HCT116 (cell line): Measurements from ENCODE around the gene COL3A1. TPM values are rescaled to one million over a fixed set of nuclear protein-coding genes. Genes with fewer than 3 reads are reported as not detected.

Experiments used
- ATAC-seq: fragments of 200-7000 bp; cut with Tn5 transposase; 2 replicates; pipeline ENCODE4 v1.9.1; 2020; ENCODE audit warnings: mild to moderate bottlenecking, moderate library complexity
- BruUV-seq: library from RNA; stranded (reverse); fragments of 400-500 nt; replicated peaks from 2 replicates; lab custom pipeline; 2021; lab: Mats Ljungman, UMichigan
- CTCF ChIA-PET: fragments of 300-600 bp; sonication (Branson Sonifier 250); formaldehyde crosslinking; loops from one replicate; lab custom pipeline; 2021; ENCODE audit warnings: antibody characterized with exemption; lab: Charles Lee
- POLR2A ChIA-PET: fragments of 300-600, 350-600 bp; sonication (Branson Sonifier 250); formaldehyde crosslinking; loops from one replicate; lab custom pipeline; 2021; ENCODE audit warnings: antibody characterized with exemption; lab: Charles Lee
- RAD21 ChIA-PET, 2 experiments: fragments of 300-600 bp; sonication (Branson Sonifier 250); formaldehyde crosslinking; loops; one replicate each; lab custom pipeline; 2023; ENCODE audit warnings: low total read pairs in 2 of 2; ENCODE audit not compliant: uncharacterized antibody in 2 of 2, unreplicated experiment in 2 of 2, low non-redundant PET in 1 of 2; lab: Charles Lee
- DNase-seq: peaks from one replicate; pipeline ENCODE4 v3.0.0-alpha.2; 2010; ENCODE audit warnings: low read depth, low spot score
- H2AFZ ChIP-seq: fragments of 200-600 bp; shearing (Covaris generic), sonication (generic); 2 replicates; pipeline ENCODE4 v1.6.1; 2017; ENCODE audit warnings: low read depth, mixed run types, mixed read lengths, antibody characterized with exemption, low read length; ENCODE audit not compliant: poor library complexity, severe bottlenecking
- H3K27ac ChIP-seq: 2 replicates; pipeline ENCODE4 v1.5.1; 2012; ENCODE audit warnings: low read depth, low read length
- H3K27me3 ChIP-seq: fragments of 200-600 bp; sonication (generic); 2 replicates; pipeline ENCODE4 v1.6.1; 2016; ENCODE audit warnings: mixed run types, low read length, mixed read lengths; ENCODE audit not compliant: insufficient read depth
- H3K36me3 ChIP-seq, 2 experiments: fragments of 200-500 bp in 1 of 2; fragments of 200-600 bp in 1 of 2; sonication (Bioruptor generic) in 1 of 2; sonication (generic) in 1 of 2; 2 replicates each; pipeline versions ENCODE4 v1.5.1 to v1.6.1; 2014 to 2016; ENCODE audit warnings: low read length in 2 of 2, inconsistent platforms in 1 of 2, mixed read lengths in 1 of 2, mixed run types in 1 of 2; ENCODE audit not compliant: insufficient read depth in 2 of 2, control insufficient read depth in 1 of 2
- H3K4me1 ChIP-seq, 2 experiments: fragments of 200-600 bp in 1 of 2; sonication (generic) in 1 of 2; 2 replicates each; pipeline versions ENCODE4 v1.5.1 to v1.6.1; 2012 to 2017; ENCODE audit warnings: low read length in 2 of 2, inconsistent platforms in 1 of 2, mild to moderate bottlenecking in 1 of 2, mixed read lengths in 1 of 2, mixed run types in 1 of 2, moderate library complexity in 1 of 2; ENCODE audit not compliant: insufficient read depth in 2 of 2, control insufficient read depth in 1 of 2
- H3K4me2 ChIP-seq: fragments of 200-600 bp; sonication (generic); 2 replicates; pipeline ENCODE4 v1.6.1; 2017; ENCODE audit warnings: mixed run types, low read length, mixed read lengths
- H3K4me3 ChIP-seq, 2 experiments: fragments of 200-600 bp in 1 of 2; sonication (generic) in 1 of 2; replicated peaks in 1 of 2; 2 replicates each; pipeline ENCODE4 v1.5.1; 2011 to 2016; ENCODE audit warnings: low read length in 2 of 2, control low read depth in 1 of 2, low read depth in 1 of 2, mild to moderate bottlenecking in 1 of 2, mixed read lengths in 1 of 2, mixed run types in 1 of 2
- H3K79me2 ChIP-seq: fragments of 200-600 bp; sonication (generic); 2 replicates; pipeline ENCODE4 v1.6.1; 2017; ENCODE audit warnings: mild to moderate bottlenecking, mixed run types, low read length, moderate library complexity, mixed read lengths; ENCODE audit not compliant: insufficient read depth
- H3K9ac ChIP-seq: fragments of 200-600 bp; sonication (generic); 2 replicates; pipeline ENCODE4 v1.6.1; 2016; ENCODE audit warnings: low read length, mixed read lengths
- H3K9me2 ChIP-seq: fragments of 200-600 bp; sonication (generic), shearing (Covaris generic); 2 replicates; pipeline ENCODE4 v1.6.1; 2017; ENCODE audit warnings: mixed run types, mild to moderate bottlenecking, moderate library complexity; ENCODE audit not compliant: insufficient read depth
- H3K9me3 ChIP-seq, 2 experiments: fragments of 200-500 bp in 1 of 2; fragments of 200-600 bp in 1 of 2; sonication (Bioruptor generic) in 1 of 2; sonication (generic) in 1 of 2; 2 replicates each; pipeline ENCODE4 v1.6.1; 2014 to 2017; ENCODE audit warnings: low read length in 2 of 2, mixed read lengths in 2 of 2, inconsistent platforms in 1 of 2, low read depth in 1 of 2, mild to moderate bottlenecking in 1 of 2, mixed run types in 1 of 2, moderate library complexity in 1 of 2; ENCODE audit not compliant: control insufficient read depth in 1 of 2, insufficient read depth in 1 of 2
- H4K20me1 ChIP-seq: fragments of 200-600 bp; sonication (generic), shearing (Covaris generic); 2 replicates; pipeline ENCODE4 v1.6.1; 2017; ENCODE audit warnings: mixed run types, mild to moderate bottlenecking, moderate library complexity; ENCODE audit not compliant: insufficient read depth
- CBX3 ChIP-seq: IDR thresholded peaks from 2 replicates; pipeline ENCODE4 v1.6.1; 2012; ENCODE audit warnings: low read depth
- CEBPB ChIP-seq: IDR thresholded peaks from 2 replicates; pipeline ENCODE4 v1.6.1; 2012; ENCODE audit warnings: low read depth
- EGR1 ChIP-seq: IDR thresholded peaks from 2 replicates; pipeline ENCODE4 v1.6.1; 2012; ENCODE audit warnings: low read depth
- ELF1 ChIP-seq: IDR thresholded peaks from 2 replicates; pipeline ENCODE4 v1.6.1; 2012; ENCODE audit warnings: low read depth, borderline replicate concordance
- EZH2 ChIP-seq: fragments of 200-600 bp; sonication (generic); IDR thresholded peaks from 2 replicates; pipeline ENCODE4 v1.6.1; 2017; ENCODE audit warnings: antibody characterized with exemption, mixed run types
- EZH2phosphoT487 ChIP-seq: fragments of 200-600 bp; IDR thresholded peaks from 2 replicates; pipeline ENCODE4 v1.6.1; 2018; ENCODE audit warnings: antibody characterized with exemption, borderline replicate concordance
- FOSL1 ChIP-seq: IDR thresholded peaks from 2 replicates; pipeline ENCODE4 v1.6.1; 2012; ENCODE audit warnings: low read depth
- POLR2AphosphoS5 ChIP-seq: IDR thresholded peaks from 2 replicates; pipeline ENCODE4 v1.6.1; 2011; ENCODE audit warnings: mild to moderate bottlenecking, low read depth, low read length, moderate library complexity
- RAD21 ChIP-seq: IDR thresholded peaks from 2 replicates; pipeline ENCODE4 v1.6.1; 2012; ENCODE audit warnings: low read depth, mild to moderate bottlenecking
- SIN3A ChIP-seq: IDR thresholded peaks from 2 replicates; pipeline ENCODE4 v1.6.1; 2012; ENCODE audit warnings: low read depth
- SP1 ChIP-seq: IDR thresholded peaks from 2 replicates; pipeline ENCODE4 v1.6.1; 2012; ENCODE audit warnings: low read depth
- SRF ChIP-seq: IDR thresholded peaks from 2 replicates; pipeline ENCODE4 v1.6.1; 2012; ENCODE audit warnings: low read depth
- TCF7L2 ChIP-seq: IDR thresholded peaks from 2 replicates; pipeline ENCODE4 v1.7.0; 2011; ENCODE audit warnings: borderline replicate concordance, inconsistent platforms; ENCODE audit not compliant: insufficient read depth, insufficient read length; ENCODE audit errors: extremely low read depth
- YY1 ChIP-seq: IDR thresholded peaks from 2 replicates; pipeline ENCODE4 v1.6.1; 2011; ENCODE audit warnings: low read length, low read depth, moderate library complexity, mild to moderate bottlenecking; ENCODE audit not compliant: insufficient replicate concordance; ENCODE audit errors: extremely low read depth
- ZFX ChIP-seq: fragments of 450-650 bp; IDR thresholded peaks from 2 replicates; pipeline ENCODE4 v1.6.1; 2017
- ZNF274 ChIP-seq: fragments of 200-500 bp; sonication (Bioruptor generic); IDR thresholded peaks from 2 replicates; pipeline ENCODE4 v1.6.1; 2014; ENCODE audit warnings: mild to moderate bottlenecking, low read depth, low read length, inconsistent platforms
- intact Hi-C: fragments of 100-400 bp; cut with micrococcal nuclease; formaldehyde crosslinking; loops from 2 replicates; pipeline ENCODE4 v1.10.0; 2022
- total RNA-seq: library from RNA; stranded (reverse); gene quantifications from one replicate; pipeline ENCODE4 v1.2.1, GENCODE V29; 2021; ENCODE audit not compliant: unreplicated experiment
- TF ChIP-seq, protein P1 (sequence below): IDR thresholded peaks from 2 replicates; pipeline ENCODE4 v1.6.1; 2012
- TF ChIP-seq, protein P2 (sequence below): IDR thresholded peaks from 2 replicates; pipeline ENCODE4 v1.6.1; 2012; ENCODE audit warnings: low read depth
- TF ChIP-seq, protein P3 (sequence below): IDR thresholded peaks from 2 replicates; pipeline ENCODE4 v1.6.1; 2012
- TF ChIP-seq, protein P4 (sequence below), 3 experiments: fragments of 200-600 bp in 1 of 3; sonication (generic) in 1 of 3; IDR thresholded peaks in 2 of 3; conservative IDR thresholded peaks in 1 of 3; 2 replicates each; pipeline ENCODE4 v1.5.1; 2012 to 2017; ENCODE audit warnings: low read depth in 2 of 3, low read length in 2 of 3, antibody characterized with exemption in 1 of 3, borderline replicate concordance in 1 of 3, control low read depth in 1 of 3, mild to moderate bottlenecking in 1 of 3, mixed read lengths in 1 of 3, mixed run types in 1 of 3, moderate library complexity in 1 of 3; ENCODE audit not compliant: insufficient read depth in 1 of 3

COL3A1 gene
- total RNA-seq, 1 experiment from 2014 or later: 1.0 TPM

DNA sequence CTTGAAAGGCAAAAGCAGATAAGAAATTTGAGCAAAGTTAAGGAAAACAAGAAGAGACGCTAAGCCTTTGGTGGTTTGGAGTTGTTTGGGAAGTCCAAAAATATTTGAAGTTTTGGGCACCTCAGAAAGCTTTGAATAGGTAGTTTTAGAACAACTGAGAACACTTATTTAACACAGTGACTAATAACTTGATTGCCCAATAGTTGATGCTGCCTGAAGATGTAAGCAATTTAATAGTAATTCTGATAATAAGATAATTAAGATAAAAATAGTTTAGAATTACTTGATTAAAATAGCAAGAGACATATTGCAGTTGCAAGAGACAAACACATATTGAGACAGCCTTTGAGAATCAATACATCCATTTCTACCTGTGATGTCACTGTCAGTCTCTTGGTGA lies 16.5 kb upstream of the COL3A1 start:
- Histone ChIP-seq H3K9ac (no peak overlapping the region), H4K20me1 (no peaks in the 10 kb centered on the region), H3K79me2 (no peaks in the 10 kb centered on the region), H3K27me3 (no peaks in the 10 kb centered on the region), H3K9me2 (no peaks in the 10 kb centered on the region), H3K4me1 (no peaks in the 10 kb centered on the region), H3K36me3 (no peaks in the 10 kb centered on the region), H3K9me3 (no peaks in the 10 kb centered on the region), H3K4me3 (no peak overlapping the region), H3K4me2 (no peak overlapping the region), H3K27ac (no peak overlapping the region), H2AFZ (no peak overlapping the region)
- BruUV-seq: no TSS peak
- RAD21 ChIA-PET: no interaction called here
- no peak for ATAC-seq
- DNase-seq: no peak
- no peak for TF ChIP-seq ZNF274
- TF ChIP-seq, protein P1, sequence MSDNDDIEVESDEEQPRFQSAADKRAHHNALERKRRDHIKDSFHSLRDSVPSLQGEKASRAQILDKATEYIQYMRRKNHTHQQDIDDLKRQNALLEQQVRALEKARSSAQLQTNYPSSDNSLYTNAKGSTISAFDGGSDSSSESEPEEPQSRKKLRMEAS: no peak
- no peak for TF ChIP-seq RAD21
- no peak for TF ChIP-seq YY1
- TF ChIP-seq, protein P2, sequence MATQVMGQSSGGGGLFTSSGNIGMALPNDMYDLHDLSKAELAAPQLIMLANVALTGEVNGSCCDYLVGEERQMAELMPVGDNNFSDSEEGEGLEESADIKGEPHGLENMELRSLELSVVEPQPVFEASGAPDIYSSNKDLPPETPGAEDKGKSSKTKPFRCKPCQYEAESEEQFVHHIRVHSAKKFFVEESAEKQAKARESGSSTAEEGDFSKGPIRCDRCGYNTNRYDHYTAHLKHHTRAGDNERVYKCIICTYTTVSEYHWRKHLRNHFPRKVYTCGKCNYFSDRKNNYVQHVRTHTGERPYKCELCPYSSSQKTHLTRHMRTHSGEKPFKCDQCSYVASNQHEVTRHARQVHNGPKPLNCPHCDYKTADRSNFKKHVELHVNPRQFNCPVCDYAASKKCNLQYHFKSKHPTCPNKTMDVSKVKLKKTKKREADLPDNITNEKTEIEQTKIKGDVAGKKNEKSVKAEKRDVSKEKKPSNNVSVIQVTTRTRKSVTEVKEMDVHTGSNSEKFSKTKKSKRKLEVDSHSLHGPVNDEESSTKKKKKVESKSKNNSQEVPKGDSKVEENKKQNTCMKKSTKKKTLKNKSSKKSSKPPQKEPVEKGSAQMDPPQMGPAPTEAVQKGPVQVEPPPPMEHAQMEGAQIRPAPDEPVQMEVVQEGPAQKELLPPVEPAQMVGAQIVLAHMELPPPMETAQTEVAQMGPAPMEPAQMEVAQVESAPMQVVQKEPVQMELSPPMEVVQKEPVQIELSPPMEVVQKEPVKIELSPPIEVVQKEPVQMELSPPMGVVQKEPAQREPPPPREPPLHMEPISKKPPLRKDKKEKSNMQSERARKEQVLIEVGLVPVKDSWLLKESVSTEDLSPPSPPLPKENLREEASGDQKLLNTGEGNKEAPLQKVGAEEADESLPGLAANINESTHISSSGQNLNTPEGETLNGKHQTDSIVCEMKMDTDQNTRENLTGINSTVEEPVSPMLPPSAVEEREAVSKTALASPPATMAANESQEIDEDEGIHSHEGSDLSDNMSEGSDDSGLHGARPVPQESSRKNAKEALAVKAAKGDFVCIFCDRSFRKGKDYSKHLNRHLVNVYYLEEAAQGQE: no peak
- no peak for TF ChIP-seq ELF1
- TF ChIP-seq, protein P3, sequence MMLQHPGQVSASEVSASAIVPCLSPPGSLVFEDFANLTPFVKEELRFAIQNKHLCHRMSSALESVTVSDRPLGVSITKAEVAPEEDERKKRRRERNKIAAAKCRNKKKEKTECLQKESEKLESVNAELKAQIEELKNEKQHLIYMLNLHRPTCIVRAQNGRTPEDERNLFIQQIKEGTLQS: no peak
- no peak for TF ChIP-seq CEBPB
- TF ChIP-seq, protein P4, sequence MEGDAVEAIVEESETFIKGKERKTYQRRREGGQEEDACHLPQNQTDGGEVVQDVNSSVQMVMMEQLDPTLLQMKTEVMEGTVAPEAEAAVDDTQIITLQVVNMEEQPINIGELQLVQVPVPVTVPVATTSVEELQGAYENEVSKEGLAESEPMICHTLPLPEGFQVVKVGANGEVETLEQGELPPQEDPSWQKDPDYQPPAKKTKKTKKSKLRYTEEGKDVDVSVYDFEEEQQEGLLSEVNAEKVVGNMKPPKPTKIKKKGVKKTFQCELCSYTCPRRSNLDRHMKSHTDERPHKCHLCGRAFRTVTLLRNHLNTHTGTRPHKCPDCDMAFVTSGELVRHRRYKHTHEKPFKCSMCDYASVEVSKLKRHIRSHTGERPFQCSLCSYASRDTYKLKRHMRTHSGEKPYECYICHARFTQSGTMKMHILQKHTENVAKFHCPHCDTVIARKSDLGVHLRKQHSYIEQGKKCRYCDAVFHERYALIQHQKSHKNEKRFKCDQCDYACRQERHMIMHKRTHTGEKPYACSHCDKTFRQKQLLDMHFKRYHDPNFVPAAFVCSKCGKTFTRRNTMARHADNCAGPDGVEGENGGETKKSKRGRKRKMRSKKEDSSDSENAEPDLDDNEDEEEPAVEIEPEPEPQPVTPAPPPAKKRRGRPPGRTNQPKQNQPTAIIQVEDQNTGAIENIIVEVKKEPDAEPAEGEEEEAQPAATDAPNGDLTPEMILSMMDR (IDR thresholded peaks at IDR 0.05 in 2 of 3, conservative IDR thresholded peaks at IDR 0.05 in 1 of 3; ENCODE audit: borderline replicate concordance in 1 of 3, insufficient read depth in 1 of 3, low read depth in 2 of 3, low read length in 2 of 3): no peak
- TF ChIP-seq EGR1: no peak
- no peak for TF ChIP-seq POLR2AphosphoS5
- TF ChIP-seq SIN3A: no peak
- TF ChIP-seq FOSL1: no peak
- TF ChIP-seq CBX3: no peak
- no peak for TF ChIP-seq SRF
- TF ChIP-seq EZH2: no peak
- TF ChIP-seq EZH2phosphoT487: no peak
- TF ChIP-seq SP1: no peak
- no peak for TF ChIP-seq TCF7L2
- TF ChIP-seq ZFX: no peak
- POLR2A ChIA-PET: no interaction called here
- intact Hi-C loops: no loop called here
- CTCF ChIA-PET: no interaction called here
